Loucy (cell line): ENCODE data around the gene ZNF292.
A peak's percentile ranks its signal among the peaks of the same experiment; 100 is the strongest.
"Not testable (repeated sequence)": the region's sequence is repeated elsewhere in the genome, so short reads cannot be mapped to it uniquely, and the experiment has no call there.

Experiments
- H2AFZ ChIP-seq: fragments of 200-600 bp; sonication (generic); 2 replicates; pipeline ENCODE4 v1.6.0; 2016; ENCODE audit warnings: antibody characterized with exemption, mild to moderate bottlenecking, low read length, moderate library complexity
- H3F3A ChIP-seq: fragments of 200-600 bp; 2 replicates; pipeline ENCODE4 v1.6.0; 2016; ENCODE audit warnings: antibody characterized with exemption, low read depth, mild to moderate bottlenecking
- H3K27me3 ChIP-seq: fragments of 200-600 bp; sonication (generic); 2 replicates; pipeline ENCODE4 v1.6.1; 2014; ENCODE audit warnings: low read length, mild to moderate bottlenecking; ENCODE audit not compliant: insufficient read depth, poor library complexity, severe bottlenecking
- H3K36me3 ChIP-seq: fragments of 200-600 bp; sonication (generic); 2 replicates; pipeline ENCODE4 v1.6.1; 2016; ENCODE audit warnings: low read length; ENCODE audit not compliant: insufficient read depth
- H3K4me1 ChIP-seq: fragments of 200-600 bp; sonication (generic); 2 replicates; pipeline ENCODE4 v1.5.1; 2014; ENCODE audit warnings: low read length, mild to moderate bottlenecking; ENCODE audit not compliant: insufficient read depth, poor library complexity, severe bottlenecking
- H3K4me2 ChIP-seq: fragments of 200-600 bp; sonication (generic); 2 replicates; pipeline ENCODE4 v1.6.0; 2014; ENCODE audit warnings: antibody characterized with exemption, low read length, low read depth, mild to moderate bottlenecking; ENCODE audit not compliant: poor library complexity, severe bottlenecking
- H3K4me3 ChIP-seq: fragments of 200-600 bp; sonication (generic); 2 replicates; pipeline ENCODE4 v1.5.1; 2014; ENCODE audit warnings: low read length, mild to moderate bottlenecking, mixed read lengths; ENCODE audit not compliant: poor library complexity, severe bottlenecking
- H3K79me2 ChIP-seq: fragments of 200-600 bp; sonication (generic); 2 replicates; pipeline ENCODE4 v1.6.1; 2014; ENCODE audit warnings: low read length; ENCODE audit not compliant: insufficient read depth
- H3K9ac ChIP-seq: fragments of 200-600 bp; sonication (generic); 2 replicates; pipeline ENCODE4 v1.6.0; 2014; ENCODE audit warnings: mild to moderate bottlenecking, low read depth, low read length, moderate library complexity; ENCODE audit not compliant: poor library complexity, severe bottlenecking
- H3K9me2 ChIP-seq: fragments of 200-600 bp; sonication (generic); replicated peaks from 2 replicates; pipeline ENCODE4 v1.6.1; 2016; ENCODE audit warnings: low read depth, low read length, mixed read lengths
- H3K9me3 ChIP-seq: fragments of 200-600 bp; sonication (generic); 2 replicates; pipeline ENCODE4 v1.6.1; 2014; ENCODE audit warnings: mild to moderate bottlenecking, antibody characterized with exemption, low read length, low read depth; ENCODE audit not compliant: insufficient read depth
- H4K20me1 ChIP-seq: fragments of 200-600 bp; sonication (generic); 2 replicates; pipeline ENCODE4 v1.6.0; 2014; ENCODE audit warnings: antibody characterized with exemption, low read length, mild to moderate bottlenecking; ENCODE audit not compliant: insufficient read depth, poor library complexity, severe bottlenecking
- CTCF ChIP-seq: fragments of 200-600 bp; sonication (generic); conservative IDR thresholded peaks from 2 replicates; pipeline ENCODE4 v1.5.1; 2014; ENCODE audit warnings: mild to moderate bottlenecking, antibody characterized with exemption, low read length
- EZH2phosphoT487 ChIP-seq: fragments of 200-600 bp; IDR thresholded peaks from 2 replicates; pipeline ENCODE4 v1.6.1; 2018; ENCODE audit warnings: antibody characterized with exemption, mild to moderate bottlenecking, moderate library complexity, borderline replicate concordance

The ZNF292 gene

DNA sequence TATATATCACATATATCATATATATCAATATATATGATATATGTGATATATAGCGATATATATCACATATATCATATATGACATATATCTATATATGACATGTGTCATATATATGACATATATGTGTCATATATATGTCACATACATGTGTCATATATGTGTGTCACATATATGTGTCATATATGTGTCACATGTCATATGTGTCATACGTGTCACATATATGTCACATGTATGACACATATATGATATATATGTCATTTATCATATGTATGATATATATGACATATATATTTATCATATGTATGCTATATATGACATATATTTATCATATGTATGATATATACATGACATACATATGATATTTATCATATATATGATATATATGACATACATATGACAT, 27.6 kb upstream of the ZNF292 start:
- TF ChIP-seq EZH2phosphoT487 (no peak), CTCF (no peak)
- no peaks in the 10 kb centered on the region for H3K4me1 ChIP-seq

GRCh38 chr6:87136963-87137362, 18.4 kb upstream of the ZNF292 start:
- Histone ChIP-seq H3K4me1 (no peaks in the 10 kb centered on the region), H3K9ac (no peak overlapping the region), H3K4me2 (no peak overlapping the region), H3K27me3 (no peaks in the 10 kb centered on the region), H4K20me1 (no peaks in the 10 kb centered on the region), H3K4me3 (no peak overlapping the region), H2AFZ (no peak overlapping the region), H3K36me3 (no peaks in the 10 kb centered on the region), H3K9me3 (no peaks in the 10 kb centered on the region), H3K79me2 (no peaks in the 10 kb centered on the region), H3F3A (no peaks in the 10 kb centered on the region), H3K9me2 (no peaks in the 10 kb centered on the region)
- TF ChIP-seq EZH2phosphoT487 (no peak), CTCF (no peak)

More for the DNA sequence above, 27.6 kb upstream of the ZNF292 start:
- Histone ChIP-seq H2AFZ (no peak overlapping the region), H3K27me3 (no peaks in the 10 kb centered on the region), H3K4me2 (no peak overlapping the region), H3K9me3 (no peaks in the 10 kb centered on the region), H3K9ac (no peak overlapping the region), H3K9me2 (no peaks in the 10 kb centered on the region), H4K20me1 (no peaks in the 10 kb centered on the region), H3K4me3 (no peak overlapping the region), H3K79me2 (no peaks in the 10 kb centered on the region), H3K36me3 (no peaks in the 10 kb centered on the region), H3F3A (no peaks in the 10 kb centered on the region)

DNA sequence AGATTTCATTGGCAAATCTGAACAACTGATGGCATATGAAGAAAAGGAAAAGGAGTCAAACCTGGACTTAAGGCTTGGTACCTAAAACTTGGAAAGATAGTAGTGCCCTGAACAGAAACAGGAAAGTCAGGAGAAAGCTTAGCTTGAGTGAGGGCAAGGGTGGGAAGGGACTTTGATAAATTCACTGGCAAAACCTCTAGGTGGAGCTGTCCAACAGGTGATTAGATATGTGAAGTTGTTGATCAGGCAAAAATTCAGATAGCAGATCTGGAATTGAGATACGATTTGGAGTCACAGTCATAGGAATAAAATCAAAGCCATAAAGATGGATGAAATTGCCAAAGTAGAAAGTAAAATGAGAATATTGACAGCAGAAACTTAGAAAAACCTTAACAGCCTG, 16.1 kb upstream of the ZNF292 start:
- Histone ChIP-seq H3K79me2 (no peaks in the 10 kb centered on the region), H2AFZ (no peak overlapping the region), H3K27me3 (no peaks in the 10 kb centered on the region), H3K9me2 (no peaks in the 10 kb centered on the region), H3K4me2 (no peak overlapping the region), H3K9ac (no peak overlapping the region), H3K36me3 (no peaks in the 10 kb centered on the region), H3K9me3 (no peaks in the 10 kb centered on the region), H3F3A (no peaks in the 10 kb centered on the region), H3K4me3 (no peak overlapping the region), H4K20me1 (no peaks in the 10 kb centered on the region), H3K4me1 (no peaks in the 10 kb centered on the region)
- peak; percentile 87 for TF ChIP-seq CTCF
- no peak for TF ChIP-seq EZH2phosphoT487

- H3K79me2 ChIP-seq, H3K4me3 ChIP-seq, H2AFZ ChIP-seq, H3K36me3 ChIP-seq, H3K9me3 ChIP-seq, H3K9me2 ChIP-seq, H3K4me1 ChIP-seq, H3F3A ChIP-seq, H4K20me1 ChIP-seq, H3K27me3 ChIP-seq, H3K9ac ChIP-seq, H3K4me2 ChIP-seq: not testable (repeated sequence)
Observed at GRCh38 chr6:87139927-87140326, 15.4 kb upstream of the ZNF292 start.
